ENCODE results near the gene KDM3B. TPM values are rescaled to one million over a fixed set of nuclear protein-coding genes. Genes with fewer than 3 reads are reported as not detected.

Gene KDM3B
- total and polyA plus RNA-seq, 2 of the 8 experiments (the other 6 are each of a cell fraction or from before 2014, with no cell fraction given): 27.1 to 78.1 TPM

GRCh38 chr5:138337685-138338410, 14.6 kb upstream of the KDM3B start, which contains the start of gene FAM53C (continued):
- TF ChIP-seq ASH2L (IDR thresholded peaks at IDR 0.05; ENCODE audit: low read length) (peak; percentile 67), CHD7 (IDR thresholded peaks at IDR 0.05; ENCODE audit: insufficient replicate concordance, low read length) (no peak), KDM4A (IDR thresholded peaks at IDR 0.05; ENCODE audit: low read depth, low read length, severe bottlenecking) (no peak), NANOG (IDR thresholded peaks at IDR 0.05; ENCODE audit: insufficient read depth, low read depth, low read length, poor library complexity, severe bottlenecking) (peak; percentile 3), TAF7 (optimal IDR thresholded peaks at IDR 0.05; ENCODE audit: borderline replicate concordance, low read depth, low read length) (peak; percentile 99), CTBP2 (IDR thresholded peaks at IDR 0.05; ENCODE audit: borderline replicate concordance, insufficient read depth, insufficient read length, low read length) (no peak), MAX (IDR thresholded peaks at IDR 0.05) (peak; percentile 19), RFX5 (IDR thresholded peaks at IDR 0.05; ENCODE audit: borderline replicate concordance, low read depth, low read length) (no peak), RXRA (IDR thresholded peaks at IDR 0.05; ENCODE audit: insufficient read depth, low read depth, low read length) (no peak), SP2 (IDR thresholded peaks at IDR 0.05; ENCODE audit: low read length) (no peak)

Data from H1 (cell line).